Heart left ventricle (tissue), 13 donors: ENCODE measurements around the gene C9orf43.
"Not testable (repeated sequence)": the region's sequence is repeated elsewhere in the genome, so short reads cannot be mapped to it uniquely, and the experiment has no call there.

Experiments used
- CTCF ChIP-seq, 12 donors: fragments of 200-600 bp; sonication (generic) in 4 of 12; IDR thresholded peaks; one replicate each; pipeline versions ENCODE4 v1.5.0 to v1.8.0; 2018 to 2022; ENCODE audit warnings: antibody characterized with exemption in 12 of 12, mild to moderate bottlenecking in 5 of 12
- POLR2A ChIP-seq, 2 donors: fragments of 450-650 bp; IDR thresholded peaks; one replicate each; pipeline ENCODE4 v1.6.1; 2017; ENCODE audit warnings: antibody characterized with exemption in 2 of 2, mild to moderate bottlenecking in 2 of 2, moderate library complexity in 2 of 2
- donor health status: ischemic (EF 13 %, LVEDD 7.1; RV severe dilation, severe dysfunction).
- donor health status: DM: no; HTN: yes; CAD: no.
- donor health status: DM: no; HTN: no; CAD: no.
- donor health status: ischemic (EF 25% LVEDD 6.9; RV normal size, moderate dysfunction).
- donor health status: ischemic (EF 25% LVEDD 5.7; RV mildly dilated, moderate dysfunction).
- donor health status: ischemic (EF 35%, LVEDD 5.7; RV mildly dilated, moderate dysfunction).
- donor health status: nonischemic (EF 11% LVEDD 7.7; RV severe dilation, severe dysfunction).
- donor health status: DM: yes; HTN: yes; CAD: no.
- donor health status: PGD.
- donor health status: ischemic (EF 29% LVEDD 5.4; RV normal size, mild dysfunction).
- donor health status: nonischemic (EF 23%, LVEDD 6.1; RV moderate dilation, normal function).

DNA sequence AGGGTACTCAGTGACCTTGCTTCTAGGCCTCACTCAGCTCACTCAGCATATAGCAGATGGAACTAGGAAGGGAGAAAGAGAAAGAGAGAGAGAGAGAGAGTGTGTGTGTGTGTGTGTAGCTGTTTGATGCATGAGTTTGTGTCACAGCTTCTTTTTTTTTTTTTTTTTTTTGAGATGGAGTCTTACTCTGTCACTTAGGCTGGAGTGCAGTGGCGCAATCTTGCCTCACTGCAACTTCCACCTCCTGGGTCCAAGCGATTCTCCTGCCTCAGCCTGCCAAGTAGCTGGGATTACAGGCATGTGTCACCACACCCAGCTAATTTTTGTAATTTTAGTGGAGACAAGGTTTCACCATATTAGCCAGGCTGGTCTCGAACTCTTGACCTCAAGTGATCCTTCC lies 44.9 kb upstream of the C9orf43 start:
- TF ChIP-seq POLR2A, CTCF (IDR thresholded peaks at IDR 0.05): not testable (repeated sequence)
